GM19395 (cell line): ENCODE data around the gene EDNRA.
"Not testable (repeated sequence)": the region's sequence is repeated elsewhere in the genome, so short reads cannot be mapped to it uniquely, and the experiment has no call there.

ENCODE experiments used
- ATAC-seq: cut with Tn5 transposase; IDR thresholded peaks from one replicate; pipeline ENCODE4 v1.9.1; 2021; ENCODE audit warnings: mild to moderate bottlenecking, moderate library complexity; ENCODE audit not compliant: unreplicated experiment

Gene EDNRA

DNA sequence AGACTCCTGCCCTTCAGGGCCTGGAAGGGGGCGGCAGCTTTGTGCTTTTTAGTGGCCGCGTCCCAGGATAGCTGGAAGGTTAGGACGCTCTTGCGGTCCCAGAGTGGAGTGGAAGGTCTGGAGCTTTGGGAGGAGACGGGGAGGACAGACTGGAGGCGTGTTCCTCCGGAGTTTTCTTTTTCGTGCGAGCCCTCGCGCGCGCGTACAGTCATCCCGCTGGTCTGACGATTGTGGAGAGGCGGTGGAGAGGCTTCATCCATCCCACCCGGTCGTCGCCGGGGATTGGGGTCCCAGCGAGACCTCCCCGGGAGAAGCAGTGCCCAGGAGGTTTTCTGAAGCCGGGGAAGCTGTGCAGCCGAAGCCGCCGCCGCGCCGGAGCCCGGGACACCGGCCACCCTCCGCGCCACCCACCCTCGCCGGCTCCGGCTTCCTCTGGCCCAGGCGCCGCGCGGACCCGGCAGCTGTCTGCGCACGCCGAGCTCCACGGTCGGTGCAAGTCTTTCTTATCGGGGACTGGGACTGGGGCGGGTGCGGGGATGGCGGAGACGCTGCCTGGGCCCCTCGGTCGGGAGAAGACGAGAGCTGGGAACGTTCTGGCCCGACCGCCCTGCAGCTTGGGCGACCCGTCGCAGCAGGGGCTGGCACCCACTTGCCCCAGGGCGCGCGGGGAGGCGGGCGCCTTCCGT, at the start of gene EDNRA:
EDNRA (plus strand) TSS at position 207 of the 686 bp plus-strand sequence. CDS start 4,585 bp downstream, outside the sequence.
- no peak for ATAC-seq

DNA sequence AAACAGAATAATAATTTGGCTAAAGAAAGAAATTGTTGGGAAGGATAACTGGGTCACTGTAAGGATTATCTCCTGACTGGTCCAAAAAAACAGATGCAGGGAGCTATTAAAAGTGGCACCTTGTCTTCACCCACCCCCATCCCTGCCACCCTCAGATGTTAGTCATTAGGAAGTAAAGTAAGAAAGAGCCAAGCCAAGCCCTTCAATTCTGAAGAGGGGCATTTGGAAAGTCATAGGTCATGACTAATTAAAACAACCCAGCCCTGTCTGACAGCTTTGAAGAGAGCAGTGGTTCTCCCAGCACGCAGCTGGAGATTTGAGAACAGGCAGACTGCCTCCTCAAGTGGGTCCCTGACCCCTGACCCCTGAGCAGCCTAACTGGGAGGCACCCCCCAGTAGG, 46.5 kb upstream of the EDNRA start:
- not testable (repeated sequence) for ATAC-seq

- no peak for ATAC-seq
Measured at GRCh38 chr4:147440442-147440841, 40.5 kb upstream of the EDNRA start.

DNA sequence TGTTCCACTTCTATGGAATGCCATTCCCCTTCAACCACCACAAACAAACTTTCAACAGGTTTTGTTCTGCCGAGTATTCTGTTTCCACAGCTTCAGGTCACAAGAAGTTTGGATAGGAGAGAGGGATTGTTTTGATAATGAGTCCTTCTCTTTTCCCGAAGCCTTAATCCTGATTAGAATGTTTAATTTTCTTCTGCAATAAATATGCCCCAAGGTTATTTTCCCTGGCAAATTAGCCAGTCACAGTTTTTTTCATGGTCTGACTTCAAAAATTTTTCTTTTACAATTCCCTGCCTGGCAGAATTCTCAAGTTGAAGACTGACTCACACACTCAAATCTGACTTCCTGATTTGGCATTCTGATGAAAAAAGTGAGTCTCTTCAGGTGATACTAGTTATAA, 33.1 kb upstream of the EDNRA start:
- no peak for ATAC-seq

DNA sequence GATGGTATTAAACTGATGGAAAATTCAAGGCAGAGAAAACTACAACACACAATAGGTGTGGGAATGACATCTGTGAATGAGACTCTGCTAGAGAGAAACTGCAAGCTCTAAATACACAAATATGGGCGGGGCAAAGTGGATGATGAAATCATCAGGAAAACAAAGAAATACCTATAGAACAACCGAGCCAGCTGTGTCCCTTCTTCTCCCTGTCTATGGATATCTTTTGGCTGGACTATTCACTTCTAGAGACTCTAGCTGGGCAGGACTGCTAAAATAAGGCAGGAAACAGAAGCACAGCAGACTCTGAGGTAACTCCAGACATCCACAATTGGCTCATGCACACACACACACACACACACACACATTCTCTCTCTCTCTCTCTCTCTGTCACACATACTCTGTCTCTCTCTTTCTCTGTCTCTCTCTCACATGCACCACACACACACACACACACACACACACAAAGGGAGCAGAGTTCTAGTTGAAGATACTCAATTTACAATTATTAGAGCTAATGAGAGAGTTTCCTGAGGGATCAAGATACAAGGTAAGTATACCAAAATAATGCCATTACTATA, 27.2 kb upstream of the EDNRA start:
- ATAC-seq, result no peak

DNA sequence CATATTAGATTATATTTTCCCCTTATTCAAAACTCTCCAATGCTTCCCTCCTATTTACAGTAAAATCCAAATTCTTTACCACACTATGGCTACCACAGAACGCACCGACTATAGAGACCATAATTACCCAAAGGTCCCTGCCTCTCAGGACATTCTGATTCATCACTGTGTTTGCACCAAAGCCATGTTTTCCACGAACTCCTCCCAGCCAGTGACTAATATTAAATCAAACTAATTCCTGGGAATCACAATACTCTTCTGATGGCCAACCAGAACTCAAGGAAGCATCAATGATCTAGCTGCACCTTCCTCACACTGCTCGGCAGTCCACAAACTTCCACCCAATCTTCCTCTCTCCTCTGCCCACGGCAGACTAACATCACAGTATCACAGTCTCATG, 24.2 kb upstream of the EDNRA start:
- ATAC-seq, result no peak

DNA sequence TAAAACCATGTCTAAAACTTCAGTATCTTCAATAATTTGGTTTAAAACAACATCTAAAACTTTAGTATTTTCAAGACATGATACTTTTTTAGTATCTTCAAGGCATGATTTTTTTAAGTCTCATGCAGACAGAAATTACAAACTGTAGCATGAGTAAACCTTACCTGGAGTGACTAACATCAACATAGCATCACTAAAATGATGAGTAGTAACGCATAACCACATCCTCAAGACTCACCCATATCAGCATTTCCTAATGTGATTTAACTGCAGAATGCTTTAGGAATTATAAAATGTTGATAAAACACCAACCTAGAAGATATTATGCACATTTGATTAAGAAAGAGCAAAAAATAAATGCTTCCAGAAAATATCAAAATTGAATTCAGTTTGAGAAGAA, 19.7 kb upstream of the EDNRA start:
- no peak for ATAC-seq

- no peak for ATAC-seq
Measured at GRCh38 chr4:147463065-147463464, 17.8 kb upstream of the EDNRA start.

DNA sequence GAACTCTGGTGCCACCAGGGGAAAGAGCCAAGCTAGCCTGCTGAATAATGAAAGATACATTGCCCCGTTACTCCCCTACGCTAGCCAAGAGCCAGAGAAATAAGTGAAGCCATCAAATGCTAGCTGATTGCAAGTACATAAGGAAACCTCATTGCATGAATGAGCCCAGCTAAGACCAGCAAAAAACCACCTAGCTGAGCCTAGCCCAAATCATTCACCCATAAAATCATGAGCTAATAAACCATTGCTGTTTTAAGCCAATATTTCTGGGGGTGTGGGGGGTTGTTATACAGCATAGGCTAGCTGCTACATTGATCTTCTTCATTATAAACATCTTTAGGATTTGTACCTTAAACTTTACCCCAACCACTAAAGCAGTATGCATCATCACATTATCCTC, 15.4 kb upstream of the EDNRA start:
- ATAC-seq, result no peak

DNA sequence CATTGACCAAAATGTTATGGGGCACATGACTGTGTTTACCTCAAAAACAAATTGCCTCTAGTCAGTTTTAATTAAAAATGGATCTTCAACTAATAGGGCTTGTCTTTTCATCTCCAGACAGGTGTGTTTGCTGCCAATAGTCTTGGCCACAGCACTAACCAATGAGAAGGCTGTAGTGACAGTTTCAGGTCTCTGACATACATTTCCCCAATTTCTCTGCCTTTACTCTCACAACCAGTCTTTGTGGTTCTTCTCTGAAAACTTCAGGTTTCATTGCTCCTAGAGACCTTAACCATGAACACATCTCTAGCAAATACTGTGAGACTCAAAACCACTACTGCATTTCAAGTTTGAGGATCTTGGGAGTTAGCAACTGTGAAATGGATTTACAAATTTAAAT, 3.5 kb upstream of the EDNRA start:
- peak; percentile 80 for ATAC-seq

- ATAC-seq, result no peak
Measured at GRCh38 chr4:147479376-147479775, 1.5 kb upstream of the EDNRA start.

DNA sequence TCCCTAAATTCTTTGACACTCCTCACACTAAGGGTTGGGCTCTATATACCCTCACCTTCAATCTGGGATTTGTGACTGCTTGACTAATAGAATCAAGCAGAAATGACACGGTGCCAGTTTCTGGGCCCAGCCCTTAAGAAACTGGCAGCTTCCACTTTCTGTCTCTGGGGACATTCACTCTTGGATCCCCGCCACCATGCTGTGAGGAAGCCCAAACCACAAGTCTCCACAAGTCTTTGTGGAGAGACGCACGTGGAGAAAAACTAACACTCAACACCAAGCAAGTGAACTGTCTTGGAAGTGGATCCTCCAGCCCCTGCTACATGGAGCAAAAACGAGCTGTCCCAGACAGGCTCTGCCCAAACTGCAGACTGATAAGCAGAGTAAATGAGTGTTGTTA, 1.1 kb upstream of the EDNRA start:
- ATAC-seq, result no peak

GRCh38 chr4:147480502-147480890, 401 bp upstream of the EDNRA start:
- no peak for ATAC-seq

DNA sequence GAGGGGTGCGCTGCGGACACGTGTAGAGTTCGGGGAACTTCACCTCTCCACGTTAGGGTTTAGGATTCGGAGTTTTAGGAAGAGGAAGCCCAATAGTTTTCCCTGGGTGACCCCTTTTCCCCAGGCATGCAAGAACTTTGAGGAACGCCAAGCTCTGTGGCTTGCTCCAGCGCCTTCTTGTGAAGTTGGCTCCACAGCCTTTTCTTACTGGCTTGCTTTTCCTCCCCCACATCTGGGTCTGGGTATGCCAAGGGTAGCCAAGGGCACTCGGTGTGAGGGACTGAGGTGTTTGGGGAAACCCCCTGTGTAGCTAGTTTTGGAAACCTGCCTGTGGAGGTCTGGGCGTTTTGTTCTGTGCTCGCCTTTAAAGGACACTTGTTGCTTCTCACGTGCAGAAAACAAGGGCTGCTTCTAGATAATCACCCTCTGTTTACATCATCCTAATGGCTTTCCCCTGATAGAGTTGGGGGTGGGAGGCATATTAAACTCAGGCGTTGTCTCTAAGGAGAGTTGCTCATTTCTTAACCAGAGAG, 746 bp downstream of the EDNRA start:
- ATAC-seq, result no peak

- no peak for ATAC-seq
Measured at GRCh38 chr4:147482281-147482680, 1.4 kb downstream of the EDNRA start.

- ATAC-seq, result no peak
Measured at GRCh38 chr4:147485167-147485566, 4.3 kb downstream of the EDNRA start.

DNA sequence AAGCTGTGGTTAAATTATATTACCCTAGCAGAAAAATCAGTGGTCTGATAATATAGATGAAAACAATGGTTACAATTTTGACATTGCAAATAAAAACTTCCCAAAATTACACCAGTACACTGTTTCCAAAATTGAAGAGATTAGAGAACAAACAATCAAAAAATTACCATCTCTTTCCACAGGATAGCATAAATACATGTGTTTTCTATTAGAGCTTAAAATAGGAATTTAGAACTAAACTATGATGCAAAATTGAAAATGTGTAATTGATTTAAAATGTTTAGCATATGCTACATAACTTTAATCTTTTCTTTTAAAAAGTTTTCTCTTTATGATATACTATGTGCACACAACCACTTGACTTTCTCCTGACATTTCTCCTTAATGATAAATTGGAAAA, 6.7 kb downstream of the EDNRA start:
- no peak for ATAC-seq

DNA sequence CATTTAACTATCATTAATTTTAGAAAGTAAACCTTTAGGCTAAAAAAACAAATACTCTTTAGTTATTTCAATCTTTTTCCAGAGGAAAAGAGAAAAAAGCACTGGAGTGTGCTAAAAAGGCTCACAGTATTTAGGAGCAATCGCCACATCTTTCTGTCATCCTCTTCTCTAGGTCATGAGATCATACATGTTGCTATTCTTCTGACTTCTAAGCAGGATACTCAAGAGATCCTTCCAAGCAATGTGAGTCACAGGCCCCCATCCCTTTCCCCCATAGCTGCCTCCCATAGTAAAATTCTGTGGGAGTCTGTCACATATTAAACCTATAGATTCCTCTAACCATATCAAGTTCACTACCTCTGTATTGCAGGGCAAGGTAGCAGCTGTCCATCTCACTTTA, 7.7 kb downstream of the EDNRA start:
- ATAC-seq, result no peak

DNA sequence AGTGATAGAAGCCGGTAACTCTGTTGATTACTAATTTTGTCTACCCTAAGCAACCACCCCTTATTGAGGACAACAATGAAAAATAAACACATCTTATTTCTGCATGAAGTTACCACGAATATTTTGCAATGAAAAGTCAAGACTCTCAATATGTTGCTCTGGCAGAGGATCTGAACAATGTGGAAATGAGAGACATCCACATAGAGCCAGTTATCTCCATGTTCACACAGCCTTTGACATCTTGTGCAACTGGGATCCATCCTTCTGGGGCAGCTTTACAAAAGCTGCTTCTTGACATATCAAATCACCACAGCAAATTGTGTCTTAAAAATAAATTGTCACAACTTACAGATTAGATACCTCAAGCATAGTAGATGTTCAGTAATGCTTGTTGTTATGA, 10.2 kb downstream of the EDNRA start:
- no peak for ATAC-seq

DNA sequence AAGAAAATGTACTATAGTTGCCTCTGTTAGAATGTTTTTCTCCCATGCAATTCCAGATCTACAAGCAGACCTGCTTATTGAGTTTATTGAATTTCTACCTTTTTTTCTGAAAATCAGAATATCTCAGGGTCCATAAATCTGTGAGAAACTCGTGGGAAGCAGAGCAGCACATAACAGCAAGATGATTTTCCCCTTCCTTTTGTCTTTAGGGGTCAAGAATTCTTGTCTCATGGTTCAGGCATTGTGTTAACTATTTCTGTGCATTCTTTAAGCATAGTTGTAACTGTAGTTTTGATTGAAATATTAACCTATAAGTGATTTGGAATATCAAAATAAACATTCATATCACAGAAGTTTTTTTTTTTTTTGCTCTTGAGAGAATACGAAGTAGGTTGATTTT, 11.4 kb downstream of the EDNRA start:
- ATAC-seq, result no peak

DNA sequence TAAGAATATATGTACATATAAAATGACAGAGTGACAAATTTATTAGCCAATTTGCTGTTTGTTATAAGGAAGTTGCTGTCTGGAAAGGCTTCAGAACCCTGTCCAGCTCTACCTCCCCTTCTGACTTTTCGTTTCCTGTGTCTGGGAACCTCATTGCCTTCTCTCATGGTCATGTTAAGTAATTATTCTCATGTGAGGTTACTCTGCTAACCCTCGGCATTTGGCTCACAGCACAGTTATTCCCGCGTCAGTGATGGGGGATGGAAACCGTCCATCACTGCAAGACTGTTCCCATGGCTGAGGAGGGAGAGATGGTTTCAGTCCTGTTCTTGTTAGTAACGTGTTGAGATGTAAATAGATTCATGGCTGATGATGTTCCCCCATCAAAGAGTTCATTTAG, 11.9 kb downstream of the EDNRA start:
- ATAC-seq, result no peak

DNA sequence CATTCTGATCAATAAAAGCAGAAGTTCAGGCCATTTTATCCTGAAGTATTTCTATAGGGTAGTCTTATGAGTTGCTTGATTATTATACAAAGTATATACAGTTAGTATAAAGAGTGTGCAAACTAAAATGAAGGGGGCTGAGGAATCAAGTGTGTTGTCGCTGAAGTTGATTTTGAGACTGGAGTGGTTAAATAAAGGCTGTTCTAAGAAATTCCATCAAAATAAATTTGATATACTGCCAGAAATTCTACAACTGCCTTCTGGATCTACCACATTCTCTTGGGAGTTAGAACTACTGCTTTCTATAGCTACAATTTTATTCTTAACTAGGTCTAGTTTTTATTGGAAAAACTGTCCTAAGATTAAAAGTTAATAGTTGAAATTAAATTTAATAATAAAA, 12.4 kb downstream of the EDNRA start:
- no peak for ATAC-seq

DNA sequence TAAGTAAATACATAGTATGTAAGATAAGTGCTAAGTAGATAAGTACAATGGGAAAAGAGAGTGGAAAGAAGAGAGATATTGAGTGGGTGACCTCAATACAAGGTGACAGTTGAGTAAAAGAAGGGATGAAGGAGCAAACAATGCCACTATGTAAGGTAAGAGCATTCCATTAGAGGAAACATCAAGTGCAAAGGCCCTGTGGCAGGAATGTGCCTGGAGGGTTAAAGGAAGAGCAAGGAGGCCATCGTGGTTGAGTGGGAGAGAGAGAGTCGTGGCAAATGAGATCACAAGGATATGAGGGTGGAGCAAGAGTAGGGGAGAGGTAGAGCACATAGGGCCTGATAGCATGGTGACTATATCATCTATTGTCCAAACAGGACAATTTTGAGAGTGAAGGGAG, 13.4 kb downstream of the EDNRA start:
- no peak for ATAC-seq
